ENCODE data around the gene FBXO17.
"Not testable (repeated sequence)": the region's sequence is repeated elsewhere in the genome, so short reads cannot be mapped to it uniquely, and the experiment has no call there.

FBXO17 gene

GRCh38 chr19:38993271-38993670 is 17.7 kb upstream of the FBXO17 start:
- peak; percentile 97 for DNase-seq (ENCODE audit: low read depth)
- no peak overlapping the region for H3K4me3 ChIP-seq (ENCODE audit: low read length)
- TF ChIP-seq CTCF (IDR thresholded peaks at IDR 0.05; ENCODE audit: insufficient read depth, low read depth, low read length, missing control alignments): no peak

GRCh38 chr19:38990949-38991697 is 15.6 kb upstream of the FBXO17 start:
- no peak for DNase-seq (ENCODE audit: low read depth)
- H3K4me3 ChIP-seq (ENCODE audit: low read length): no peak overlapping the region
- TF ChIP-seq CTCF (IDR thresholded peaks at IDR 0.05; ENCODE audit: insufficient read depth, low read depth, low read length, missing control alignments): no peak

- H3K4me3 ChIP-seq (ENCODE audit: low read length); DNase-seq (ENCODE audit: low read depth): not testable (repeated sequence)
Observed at GRCh38 chr19:38989614-38990013, 14.1 kb upstream of the FBXO17 start.

GRCh38 chr19:38989066-38989605 is 13.6 kb upstream of the FBXO17 start:
- no peak for DNase-seq (ENCODE audit: low read depth)
- H3K4me3 ChIP-seq (ENCODE audit: low read length): no peak overlapping the region
- no peak for TF ChIP-seq CTCF (IDR thresholded peaks at IDR 0.05; ENCODE audit: insufficient read depth, low read depth, low read length, missing control alignments)

GRCh38 chr19:38988627-38989026 is 13.1 kb upstream of the FBXO17 start:
- not testable (repeated sequence) for H3K4me3 ChIP-seq (ENCODE audit: low read length); DNase-seq (ENCODE audit: low read depth)

- DNase-seq (ENCODE audit: low read depth); H3K4me3 ChIP-seq (ENCODE audit: low read length): not testable (repeated sequence)
Observed at GRCh38 chr19:38987745-38988144, 12.2 kb upstream of the FBXO17 start.

GRCh38 chr19:38985262-38985661 is 9.7 kb upstream of the FBXO17 start:
- DNase-seq (ENCODE audit: low read depth): no peak
- no peak for TF ChIP-seq CTCF (IDR thresholded peaks at IDR 0.05; ENCODE audit: insufficient read depth, low read depth, low read length, missing control alignments)

GRCh38 chr19:38980583-38981374 is 5.2 kb upstream of the FBXO17 start:
- TF ChIP-seq CTCF (IDR thresholded peaks at IDR 0.05; ENCODE audit: insufficient read depth, low read depth, low read length, missing control alignments): no peak
- no peak overlapping the region for H3K4me3 ChIP-seq (ENCODE audit: low read length)
- DNase-seq (ENCODE audit: low read depth): no peak

More at GRCh38 chr19:38985262-38985661, 9.7 kb upstream of the FBXO17 start:
- no peak overlapping the region for H3K4me3 ChIP-seq (ENCODE audit: low read length)

Measured in epithelial cell of esophagus (primary cell).